22Rv1 (cell line): ENCODE measurements around the gene NCF2.

Source experiments
- ZFX ChIP-seq: fragments of 450-650 bp; IDR thresholded peaks from 2 replicates; pipeline ENCODE4 v1.6.1; 2017; ENCODE audit warnings: antibody characterized with exemption, borderline replicate concordance
- TF ChIP-seq, protein P1 (sequence below): fragments of 450-650 bp; IDR thresholded peaks from 2 replicates; pipeline ENCODE4 v1.5.1; 2017; ENCODE audit warnings: mild to moderate bottlenecking

DNA sequence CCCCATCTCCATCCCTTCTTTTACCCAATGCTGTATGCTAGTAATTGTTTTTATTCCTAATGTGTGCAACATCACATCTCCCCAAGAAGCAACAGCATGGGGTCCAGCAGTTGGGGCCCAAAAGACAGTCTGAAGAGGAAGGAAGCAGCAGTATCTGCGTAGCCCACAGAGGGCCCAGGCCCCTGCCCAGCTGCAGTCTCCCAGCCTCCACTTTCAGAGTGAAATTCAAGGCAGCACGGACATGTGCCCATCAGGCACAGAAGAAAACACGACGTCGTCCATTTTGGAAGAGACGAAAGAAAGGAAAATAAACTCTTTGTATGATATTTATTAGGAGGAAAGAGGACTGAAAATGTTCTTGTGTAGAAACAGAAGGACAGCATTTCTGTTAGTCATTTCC, 37.4 kb downstream of the NCF2 start:
- TF ChIP-seq, protein P1, sequence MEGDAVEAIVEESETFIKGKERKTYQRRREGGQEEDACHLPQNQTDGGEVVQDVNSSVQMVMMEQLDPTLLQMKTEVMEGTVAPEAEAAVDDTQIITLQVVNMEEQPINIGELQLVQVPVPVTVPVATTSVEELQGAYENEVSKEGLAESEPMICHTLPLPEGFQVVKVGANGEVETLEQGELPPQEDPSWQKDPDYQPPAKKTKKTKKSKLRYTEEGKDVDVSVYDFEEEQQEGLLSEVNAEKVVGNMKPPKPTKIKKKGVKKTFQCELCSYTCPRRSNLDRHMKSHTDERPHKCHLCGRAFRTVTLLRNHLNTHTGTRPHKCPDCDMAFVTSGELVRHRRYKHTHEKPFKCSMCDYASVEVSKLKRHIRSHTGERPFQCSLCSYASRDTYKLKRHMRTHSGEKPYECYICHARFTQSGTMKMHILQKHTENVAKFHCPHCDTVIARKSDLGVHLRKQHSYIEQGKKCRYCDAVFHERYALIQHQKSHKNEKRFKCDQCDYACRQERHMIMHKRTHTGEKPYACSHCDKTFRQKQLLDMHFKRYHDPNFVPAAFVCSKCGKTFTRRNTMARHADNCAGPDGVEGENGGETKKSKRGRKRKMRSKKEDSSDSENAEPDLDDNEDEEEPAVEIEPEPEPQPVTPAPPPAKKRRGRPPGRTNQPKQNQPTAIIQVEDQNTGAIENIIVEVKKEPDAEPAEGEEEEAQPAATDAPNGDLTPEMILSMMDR = no peak
- TF ChIP-seq ZFX = no peak
